HL-60/S4 treated with retinoic acid at 250 ng/mL for 4 days and 3 days (cell line): ENCODE data around the gene BCAR1.
"Not testable (repeated sequence)": the region's sequence is repeated elsewhere in the genome, so short reads cannot be mapped to it uniquely, and the experiment has no call there.

Source experiments
- in situ Hi-C: fragments of 300-500 bp; cut with MboI; formaldehyde crosslinking; loops from 2 replicates; pipeline ENCODE4 v1.7.0; 2022; ENCODE audit warnings: low sequenced_read_pairs

BCAR1 gene

DNA sequence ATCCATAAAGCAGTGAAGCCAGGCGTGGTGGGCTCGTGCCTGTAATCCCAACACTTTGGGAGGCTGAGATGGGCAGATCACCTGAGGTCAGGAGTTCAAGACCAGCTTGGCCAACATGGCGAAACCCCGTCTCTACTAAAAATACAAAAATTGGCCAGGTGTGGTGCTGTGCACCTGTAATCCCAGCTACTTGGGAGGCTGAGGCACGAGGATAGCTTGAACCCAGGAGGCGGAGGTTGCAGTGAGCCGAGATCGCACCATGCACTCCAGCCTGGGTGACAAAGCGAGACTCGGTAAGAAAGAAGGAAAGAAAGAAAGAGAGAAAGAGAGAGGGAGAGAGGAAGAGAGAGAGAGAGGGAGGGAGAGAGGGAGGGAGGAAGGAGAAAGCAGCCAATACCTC is 21.2 kb upstream of the BCAR1 start:
- in situ Hi-C loops = not testable (repeated sequence)

DNA sequence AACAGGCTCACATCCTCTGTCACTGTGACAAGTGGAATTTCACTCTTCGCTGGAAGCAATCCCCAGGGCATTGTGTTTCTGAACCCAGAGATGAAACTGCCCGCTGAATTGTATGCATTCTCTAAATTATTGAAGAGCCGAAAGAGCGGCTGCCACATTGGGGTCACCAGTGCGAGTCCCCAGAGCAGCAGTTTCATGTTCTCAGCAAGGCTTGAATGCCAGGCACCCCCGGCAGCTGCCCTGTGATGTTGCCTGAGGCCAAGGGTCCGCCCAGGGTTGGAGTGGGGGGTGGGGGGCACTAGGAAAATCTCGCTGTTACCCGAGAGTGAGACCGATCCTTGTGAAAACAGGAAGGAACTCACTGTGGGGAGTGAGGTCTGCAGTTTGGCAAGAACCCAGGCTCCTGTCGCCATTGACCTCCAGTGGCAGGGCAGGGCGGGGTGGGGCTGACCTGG is 20.7 kb upstream of the BCAR1 start:
- in situ Hi-C loops = no loop called here

DNA sequence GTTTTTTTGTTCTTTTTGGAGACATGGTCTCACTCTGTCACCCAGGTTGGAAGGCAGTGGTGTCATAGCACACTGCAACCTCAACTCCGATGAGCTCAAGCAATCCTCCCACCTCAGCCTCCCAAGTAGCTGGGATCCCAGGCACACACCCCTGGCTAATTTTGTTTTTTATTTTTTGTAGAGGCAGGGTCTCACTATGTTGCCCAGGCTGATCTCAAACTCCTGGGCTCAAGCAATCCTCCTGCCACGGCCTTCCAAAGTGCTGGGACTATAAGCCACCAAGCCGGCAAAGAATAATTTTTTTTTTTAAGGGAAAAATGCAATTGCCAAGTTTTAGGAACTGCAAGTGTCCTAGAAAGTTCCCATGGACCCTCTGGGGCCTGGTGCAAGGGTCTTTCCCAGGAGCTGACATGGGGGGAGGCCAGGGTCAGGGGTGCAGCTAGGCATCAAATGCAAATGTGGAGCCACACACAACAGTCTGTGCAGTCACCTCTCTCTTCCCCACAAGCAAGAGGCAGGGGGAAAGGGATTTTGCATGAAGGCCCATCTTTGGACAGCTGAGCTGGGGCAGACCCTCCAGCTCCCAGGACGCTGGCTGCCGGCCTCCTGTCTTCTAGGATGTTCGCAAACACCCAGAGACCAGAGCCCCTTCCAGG is 20.1 kb upstream of the BCAR1 start:
- in situ Hi-C loops = no loop called here

DNA sequence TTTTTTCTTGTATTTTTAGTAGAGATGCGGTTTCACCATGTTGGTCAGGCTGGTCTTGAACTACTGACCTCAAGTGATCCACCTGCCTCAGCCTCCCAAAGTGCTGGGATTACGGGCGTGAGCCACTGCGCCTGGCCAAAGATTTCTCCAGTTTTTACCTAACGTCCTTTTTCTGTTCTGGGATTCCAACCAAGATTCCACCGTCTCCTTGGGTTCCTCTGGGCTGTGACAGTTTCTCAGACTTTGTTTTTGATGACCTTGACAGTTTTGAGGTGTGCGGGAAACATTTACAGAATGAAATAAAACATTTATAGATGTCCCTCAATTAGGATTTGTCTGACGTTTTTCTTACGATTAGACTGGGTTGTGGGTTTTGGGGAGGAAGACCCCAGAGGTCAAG is 17.9 kb upstream of the BCAR1 start:
- in situ Hi-C loops = not testable (repeated sequence)

DNA sequence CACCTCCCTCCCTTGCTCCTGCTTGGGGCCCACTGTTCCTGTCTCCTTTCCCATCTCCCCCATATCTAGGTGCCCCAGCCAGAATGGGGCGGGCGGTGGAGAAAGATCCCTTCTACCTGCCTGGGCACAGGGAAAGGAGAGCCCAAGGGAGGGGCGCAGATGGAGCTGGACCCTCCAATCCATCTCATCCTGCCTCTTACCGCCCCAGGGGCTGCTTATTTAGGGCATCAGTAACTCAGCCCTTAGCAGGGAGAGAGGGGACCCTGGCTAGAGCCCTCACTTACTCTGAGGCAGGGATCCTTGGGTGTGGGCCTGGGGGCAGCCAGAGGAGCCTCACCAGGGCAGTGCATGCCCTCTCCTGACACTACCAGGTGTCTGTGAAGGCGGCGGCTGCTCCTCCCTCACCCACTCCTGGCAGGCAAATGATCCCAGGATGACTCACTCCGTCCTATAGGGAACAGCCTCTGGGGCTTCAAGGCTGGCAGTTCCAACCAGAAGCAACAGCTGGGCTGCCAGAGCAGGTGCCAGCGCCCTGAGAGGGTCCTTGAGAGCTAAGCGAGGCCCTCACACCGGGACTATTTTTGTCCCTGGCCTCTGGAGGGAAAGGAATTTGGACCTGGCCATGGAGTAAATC is 16.3 kb upstream of the BCAR1 start:
- in situ Hi-C loops = no loop called here

DNA sequence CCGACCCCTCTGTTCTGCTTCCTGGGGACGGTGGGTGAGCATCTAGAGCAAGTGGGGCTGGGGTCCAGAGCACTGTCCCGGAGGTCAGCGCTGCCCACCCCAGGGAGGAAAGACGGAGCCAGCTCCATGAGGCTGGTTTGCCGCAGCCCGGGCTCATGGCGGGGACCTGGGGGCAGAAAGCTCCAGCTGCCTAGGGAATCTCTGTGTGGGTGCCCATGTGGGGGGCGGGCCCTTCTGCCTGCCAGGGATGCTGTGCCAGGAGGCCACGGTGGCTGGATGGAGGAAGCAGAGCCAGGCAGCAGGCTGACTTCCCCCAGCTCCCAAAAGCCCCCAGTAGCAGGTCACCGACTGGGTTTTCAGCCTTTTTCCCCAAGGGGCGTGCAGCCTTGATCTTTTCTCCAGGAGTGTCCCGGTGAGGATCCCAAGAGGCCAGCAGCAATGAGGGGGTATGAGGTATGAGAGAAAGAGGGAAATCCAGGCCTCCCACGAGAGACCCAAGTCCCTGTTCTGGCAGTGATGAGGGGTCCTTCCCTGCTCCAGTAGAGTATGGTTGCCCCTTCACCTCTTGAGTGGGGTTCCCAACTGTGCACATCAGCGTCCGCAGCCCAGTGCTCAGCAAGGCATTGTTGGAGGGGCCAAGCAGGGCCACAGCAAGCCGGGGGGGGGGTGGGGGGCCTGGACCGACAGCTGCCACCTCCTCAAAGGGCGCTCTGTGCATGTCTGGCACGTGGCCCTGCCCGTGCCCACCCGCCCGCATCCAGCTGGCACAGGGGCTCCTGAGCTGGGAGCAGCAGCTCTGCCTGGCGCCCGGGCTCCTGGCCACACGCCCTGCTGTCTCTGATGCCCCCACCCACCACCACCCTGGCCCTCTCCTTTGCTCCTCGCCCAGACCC is 15.6 kb upstream of the BCAR1 start:
- in situ Hi-C loops = no loop called here

DNA sequence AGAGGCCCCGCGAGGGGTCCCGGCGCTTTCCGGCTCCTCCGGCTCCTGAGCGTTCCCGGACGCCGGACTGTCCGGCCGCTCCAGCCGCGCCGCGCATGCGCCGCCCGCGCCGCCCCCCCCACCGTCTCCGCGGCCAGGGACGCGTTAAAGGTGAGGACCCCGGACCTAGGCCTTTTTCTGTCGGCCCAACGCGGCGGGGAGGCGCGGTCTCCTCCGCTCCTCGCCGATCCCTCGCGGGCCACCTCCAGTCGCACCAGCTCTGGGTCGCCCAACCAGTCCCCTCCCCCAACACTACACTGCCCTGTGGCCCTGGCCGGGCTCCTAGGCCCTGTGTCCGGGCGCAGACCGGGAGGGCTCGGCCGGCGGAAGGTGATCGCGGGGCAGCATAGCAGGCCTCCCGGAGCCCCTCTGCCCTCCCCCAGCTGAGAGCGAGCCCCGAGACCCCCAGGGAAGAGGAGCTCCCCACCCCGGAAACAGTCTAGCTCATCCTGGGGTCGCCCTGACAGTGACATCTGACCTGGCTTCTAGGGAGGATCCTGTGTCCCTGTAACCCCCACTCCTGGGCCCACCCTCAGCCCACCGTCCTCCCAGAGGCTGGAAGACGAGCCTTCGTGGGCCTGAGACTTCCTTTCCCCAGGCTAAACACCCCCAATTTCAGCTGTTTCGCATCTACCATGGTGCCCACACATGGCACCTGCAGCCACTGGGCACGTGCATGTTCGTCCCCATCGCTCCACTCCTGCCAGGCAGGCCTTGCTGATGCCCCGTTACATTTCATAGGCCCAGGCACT is 14.7 kb upstream of the BCAR1 start:
- in situ Hi-C loops = no loop called here

DNA sequence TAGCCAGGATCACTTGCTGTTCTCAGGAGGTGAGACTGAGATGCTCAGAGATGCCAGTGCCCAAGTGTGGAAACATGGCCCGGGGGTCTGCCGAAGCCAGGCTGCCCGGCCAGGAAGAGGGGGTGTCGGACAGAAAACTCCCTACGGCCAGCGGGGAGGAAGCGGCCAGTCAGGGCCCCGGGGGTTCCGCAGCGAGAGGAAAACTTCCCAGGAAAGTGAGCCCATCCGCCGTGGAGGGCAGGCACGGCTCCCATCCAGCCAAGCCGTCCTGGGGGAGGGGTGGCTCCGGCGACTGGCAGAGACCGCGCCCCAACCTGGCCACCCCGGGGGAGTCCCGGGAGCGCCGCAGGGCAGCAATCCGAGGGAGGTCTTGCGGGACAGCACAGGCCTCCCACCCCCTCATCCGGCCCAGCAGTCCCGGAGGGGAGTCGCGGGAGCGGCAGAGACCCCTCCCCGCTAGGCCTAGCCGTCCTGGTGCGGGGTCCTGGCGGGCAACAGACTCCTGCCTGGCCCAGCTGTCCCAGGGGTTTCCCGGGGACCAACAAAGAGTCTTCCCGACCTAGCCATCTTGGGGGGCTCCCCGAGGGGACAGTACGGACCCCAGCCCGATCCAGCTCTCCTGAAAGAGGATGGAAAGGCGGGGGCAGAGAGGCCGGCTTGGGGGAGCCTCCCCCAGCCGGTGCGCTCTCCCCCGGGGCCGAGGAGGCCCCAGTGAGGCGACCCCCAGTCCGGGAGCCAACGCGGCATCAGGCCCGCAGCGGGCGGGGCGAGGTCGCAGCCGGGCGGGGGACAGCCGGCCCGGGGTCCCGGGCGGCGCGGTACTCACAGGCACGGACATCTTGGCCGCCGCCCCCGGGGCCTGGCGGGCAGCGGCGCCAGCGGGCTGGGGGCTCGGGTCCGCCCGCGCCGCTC is 13.8 kb upstream of the BCAR1 start:
- in situ Hi-C loops = no loop called here

DNA sequence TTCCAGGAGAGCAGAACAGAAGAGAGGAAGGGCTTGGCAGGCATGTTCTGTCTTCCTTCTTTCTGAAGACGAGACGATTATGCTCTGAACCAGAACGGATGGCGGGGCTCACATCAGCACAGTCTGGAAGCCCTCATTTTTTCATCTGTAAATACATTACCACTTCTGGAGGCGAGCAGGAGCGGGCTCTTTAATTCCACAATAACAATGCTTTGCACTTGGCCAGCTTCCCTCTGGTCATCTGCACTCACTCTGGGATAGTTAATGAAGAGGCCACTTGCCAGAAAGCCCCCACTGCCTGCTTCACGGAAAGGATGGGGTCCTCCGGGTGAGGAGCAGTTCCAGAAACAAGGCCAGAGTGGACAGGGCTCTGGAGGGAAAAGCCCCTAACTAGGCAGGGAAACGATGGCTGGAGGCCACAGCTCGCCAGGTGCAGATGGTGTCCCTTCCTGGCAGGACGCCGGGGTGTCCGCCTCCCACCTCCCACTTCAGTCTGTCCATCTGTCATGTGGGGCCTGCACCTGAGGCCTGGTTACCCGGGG is 13.1 kb upstream of the BCAR1 start:
- in situ Hi-C loops = no loop called here

DNA sequence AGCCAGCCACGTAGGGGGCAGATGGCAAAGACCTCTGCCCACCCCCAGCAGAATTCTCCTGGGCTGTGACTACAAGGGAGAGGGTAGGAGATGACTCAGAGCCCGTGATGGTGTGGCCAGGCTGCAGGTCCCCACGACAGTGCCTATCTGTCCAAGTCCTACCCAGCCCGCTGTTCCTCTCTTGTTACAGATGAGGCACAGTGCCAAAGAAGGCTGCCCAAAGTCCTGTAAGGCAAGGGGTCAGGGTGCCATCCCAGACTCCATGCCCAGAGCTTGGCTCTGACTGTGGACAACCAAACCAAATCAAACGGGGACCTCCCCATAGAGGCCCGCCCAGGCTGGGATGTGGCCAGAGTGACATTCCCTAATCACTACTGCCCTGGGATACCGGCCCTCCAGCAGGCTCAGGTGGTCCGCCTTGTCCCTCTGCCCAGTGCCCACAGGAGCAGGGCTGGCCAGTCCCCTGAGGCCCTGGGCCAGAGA is 12.6 kb upstream of the BCAR1 start:
- in situ Hi-C loops = no loop called here

DNA sequence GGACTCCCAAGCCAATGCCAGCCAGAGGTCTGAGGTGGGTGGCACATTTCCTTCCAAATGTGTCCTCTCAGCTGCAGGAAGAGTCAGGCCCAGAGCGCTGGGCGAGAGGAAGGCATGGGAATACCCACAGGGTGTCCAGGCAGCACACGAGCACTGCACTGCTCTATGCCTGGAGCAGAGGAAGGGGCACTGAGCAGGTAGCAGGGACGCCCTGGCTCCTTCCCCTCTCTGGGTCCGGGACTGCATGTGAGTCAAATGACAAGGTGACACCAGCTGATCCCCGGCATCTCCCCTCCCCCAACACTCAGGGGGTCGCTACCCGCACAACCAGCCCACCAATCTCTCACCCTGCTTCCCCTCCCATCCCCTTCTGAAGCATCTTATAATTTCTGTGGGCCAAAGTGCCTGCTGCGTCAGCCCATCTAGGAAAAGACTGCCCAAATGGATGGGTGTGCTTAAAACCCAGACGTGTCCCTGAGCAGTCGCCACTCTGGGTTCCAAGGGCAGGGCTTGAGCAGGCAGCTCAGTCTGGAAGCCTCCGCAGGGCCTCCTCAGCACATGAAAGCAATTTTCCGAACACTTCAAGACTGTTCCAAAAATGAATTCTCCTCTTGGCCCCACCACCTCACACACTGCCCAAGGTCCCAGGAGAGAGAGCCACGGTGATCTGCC is 12.0 kb upstream of the BCAR1 start:
- in situ Hi-C loops = no loop called here

DNA sequence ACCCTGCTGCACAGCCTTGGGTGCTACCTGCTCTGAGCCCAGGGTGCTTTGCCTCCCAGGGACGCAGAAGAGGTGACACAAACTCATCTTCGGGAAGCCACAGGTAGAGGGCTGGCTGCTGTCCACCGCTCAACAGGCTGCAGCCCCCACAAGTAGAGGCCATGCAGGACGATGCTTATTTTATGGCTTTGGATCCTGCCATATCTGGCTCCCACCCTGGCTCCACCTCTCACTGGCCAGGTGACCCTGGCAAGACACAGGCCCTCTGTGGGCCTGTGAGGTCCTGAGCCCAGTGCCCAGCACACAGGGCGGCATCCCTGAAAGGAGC is 11.3 kb upstream of the BCAR1 start:
- in situ Hi-C loops = no loop called here

DNA sequence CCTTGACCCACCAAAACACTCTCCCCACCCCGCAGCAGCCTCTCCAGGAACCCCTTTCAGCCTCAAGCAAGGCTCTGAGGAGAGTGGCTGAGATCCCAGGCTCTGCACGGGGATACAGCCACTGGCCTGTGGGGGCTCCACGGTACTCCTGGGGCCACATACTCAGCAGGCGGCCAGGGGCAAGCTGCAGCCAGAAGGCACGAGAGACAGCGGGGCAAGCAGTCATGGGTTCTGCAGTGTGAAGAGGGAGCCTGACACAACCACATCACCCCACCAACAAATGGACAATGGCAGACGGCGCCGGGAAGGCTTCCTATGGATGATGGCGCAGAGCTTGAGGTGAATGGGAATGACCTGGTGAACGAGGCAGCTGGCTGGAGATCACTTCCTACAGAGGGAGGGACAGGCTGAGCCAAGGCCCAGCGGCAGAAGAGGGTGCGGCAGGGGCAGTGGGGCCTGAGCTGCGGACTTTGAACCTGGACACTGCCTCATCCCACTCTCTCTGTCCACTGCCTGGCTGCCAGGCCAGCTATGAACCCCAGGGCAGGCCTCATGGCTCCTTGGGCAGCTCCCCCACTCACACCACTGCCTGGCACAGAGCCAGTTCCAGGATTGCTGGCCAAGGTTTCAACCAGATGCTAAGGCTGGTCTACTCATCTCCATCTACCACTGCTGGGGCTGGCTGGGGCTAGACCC is 10.8 kb upstream of the BCAR1 start:
- in situ Hi-C loops = no loop called here

DNA sequence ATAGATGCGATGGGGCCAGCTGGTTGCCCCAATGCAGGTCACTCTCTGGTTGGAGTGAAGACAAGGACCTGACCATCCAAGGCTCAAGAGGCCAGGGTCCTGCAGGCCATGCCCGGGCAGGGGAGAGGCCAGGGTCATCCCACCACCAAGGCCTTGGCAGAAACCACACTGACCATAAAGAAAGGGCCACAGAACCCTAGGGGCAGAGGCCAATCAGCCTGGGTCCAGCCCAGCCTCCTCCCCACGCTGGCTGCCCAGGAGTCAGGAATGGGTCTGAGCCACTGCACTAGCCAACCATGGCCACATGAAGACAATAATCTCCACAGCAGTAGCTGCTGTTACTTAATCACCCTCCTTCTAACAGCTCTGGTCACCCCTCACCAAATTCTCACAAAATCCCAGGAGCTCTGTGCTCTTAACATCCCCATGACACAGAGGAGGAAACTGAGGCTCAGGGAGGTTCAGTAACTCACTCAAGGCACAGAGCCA is 10.2 kb upstream of the BCAR1 start:
- in situ Hi-C loops = no loop called here

DNA sequence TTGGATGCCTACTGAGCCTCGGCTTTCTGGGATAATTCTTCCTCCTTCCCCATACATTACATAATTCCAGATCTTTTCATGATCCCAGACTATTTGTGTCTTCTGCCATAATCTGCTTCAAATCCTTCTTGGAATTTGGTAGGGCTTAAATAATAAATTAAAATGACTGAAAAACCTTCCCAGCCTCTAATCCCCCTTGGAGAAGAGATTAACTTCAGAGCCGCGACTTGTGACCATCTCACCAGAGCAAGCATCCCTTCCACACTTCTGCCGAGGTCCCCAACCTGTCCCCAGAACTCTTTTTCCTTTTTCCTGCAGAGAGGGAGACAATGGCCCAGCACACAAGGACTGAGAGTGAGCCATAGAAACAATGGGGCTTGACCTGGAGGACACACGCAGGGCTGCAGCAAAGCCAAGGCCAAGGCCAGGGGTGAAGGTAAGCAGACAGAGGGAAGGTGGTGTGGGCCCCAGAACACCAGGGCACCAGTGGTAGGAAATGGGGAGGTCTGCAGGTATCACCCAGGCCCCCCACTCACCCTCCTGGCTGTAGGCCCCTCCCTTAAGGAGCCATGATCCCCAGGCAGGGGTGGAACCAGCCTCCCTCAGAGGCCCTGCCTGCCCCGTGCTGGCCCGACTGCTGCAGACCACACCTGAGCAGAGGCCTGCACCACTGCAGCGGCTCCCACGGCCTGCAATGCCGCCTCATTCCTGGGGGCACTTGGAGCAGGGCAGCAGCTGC is 9.6 kb upstream of the BCAR1 start:
- in situ Hi-C loops = no loop called here

DNA sequence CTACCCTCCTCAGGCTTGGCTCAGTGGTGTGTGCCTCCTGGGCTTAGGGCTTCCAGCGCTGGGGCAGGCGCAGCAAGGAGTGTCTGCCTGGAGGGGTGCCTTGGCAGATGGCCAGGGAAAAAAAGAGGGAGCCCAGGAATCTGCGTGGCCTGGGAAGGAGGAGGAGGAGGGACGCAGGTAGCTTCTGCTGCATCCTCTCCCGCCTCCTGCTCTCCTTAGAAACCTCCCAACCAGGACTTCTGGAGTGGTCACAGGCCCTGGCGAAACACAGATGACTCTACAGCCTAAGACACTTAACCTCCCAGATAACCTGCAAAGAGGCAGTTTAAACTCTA is 7.3 kb upstream of the BCAR1 start:
- in situ Hi-C loops = no loop called here

DNA sequence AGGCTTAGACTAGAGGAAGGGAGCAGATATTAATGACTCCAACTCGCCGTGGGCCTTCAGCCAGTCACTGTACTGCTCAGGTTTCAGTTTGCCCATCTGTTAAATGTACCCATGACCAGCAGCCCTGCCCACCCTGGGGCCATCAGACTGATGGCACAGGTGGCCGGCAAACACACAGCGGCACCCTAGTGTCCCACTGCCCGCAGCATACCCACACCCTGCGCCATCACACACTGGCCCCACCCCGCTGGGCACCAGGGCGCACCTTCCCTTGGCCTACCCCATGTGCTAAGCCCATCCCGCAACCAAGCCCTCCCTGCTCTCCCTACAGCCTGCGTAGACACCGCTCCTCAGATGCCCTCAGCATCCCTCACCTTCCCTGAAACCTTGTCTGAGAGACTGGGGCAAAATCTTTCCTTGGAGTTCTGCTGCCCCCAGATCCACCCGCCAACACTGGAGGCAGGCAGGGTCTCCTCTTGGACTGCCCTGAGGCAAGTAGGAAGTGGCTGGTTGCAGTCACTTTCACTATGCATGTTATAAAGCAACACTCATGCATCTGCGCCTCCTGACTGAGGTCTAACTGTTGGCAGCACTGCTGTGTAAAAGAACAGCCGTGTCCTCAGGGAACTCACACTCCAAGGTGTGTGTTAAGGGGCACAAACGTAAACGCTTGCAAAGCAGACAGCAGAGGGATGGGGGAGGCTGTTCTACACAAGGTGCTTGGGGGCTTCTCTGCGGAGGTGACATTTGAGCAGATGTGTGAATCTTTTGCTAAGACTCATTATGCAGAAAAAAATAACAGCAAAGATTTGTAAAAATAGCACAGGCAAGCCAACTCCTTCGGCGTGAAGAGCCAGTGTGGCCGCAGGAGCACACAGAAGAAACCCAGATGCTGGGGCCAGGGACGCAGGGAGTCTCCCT is 6.7 kb upstream of the BCAR1 start:
- in situ Hi-C loops = no loop called here
